ENCODE data around the gene MYL9.
"Not testable (repeated sequence)": the region's sequence is repeated elsewhere in the genome, so short reads cannot be mapped to it uniquely, and the experiment has no call there.

Gene MYL9

GRCh38 chr20:36550790-36551299, 9.5 kb downstream of the MYL9 start:
- no peak for DNase-seq (ENCODE audit: extremely low read depth, low read depth)
- TF ChIP-seq, protein P1, sequence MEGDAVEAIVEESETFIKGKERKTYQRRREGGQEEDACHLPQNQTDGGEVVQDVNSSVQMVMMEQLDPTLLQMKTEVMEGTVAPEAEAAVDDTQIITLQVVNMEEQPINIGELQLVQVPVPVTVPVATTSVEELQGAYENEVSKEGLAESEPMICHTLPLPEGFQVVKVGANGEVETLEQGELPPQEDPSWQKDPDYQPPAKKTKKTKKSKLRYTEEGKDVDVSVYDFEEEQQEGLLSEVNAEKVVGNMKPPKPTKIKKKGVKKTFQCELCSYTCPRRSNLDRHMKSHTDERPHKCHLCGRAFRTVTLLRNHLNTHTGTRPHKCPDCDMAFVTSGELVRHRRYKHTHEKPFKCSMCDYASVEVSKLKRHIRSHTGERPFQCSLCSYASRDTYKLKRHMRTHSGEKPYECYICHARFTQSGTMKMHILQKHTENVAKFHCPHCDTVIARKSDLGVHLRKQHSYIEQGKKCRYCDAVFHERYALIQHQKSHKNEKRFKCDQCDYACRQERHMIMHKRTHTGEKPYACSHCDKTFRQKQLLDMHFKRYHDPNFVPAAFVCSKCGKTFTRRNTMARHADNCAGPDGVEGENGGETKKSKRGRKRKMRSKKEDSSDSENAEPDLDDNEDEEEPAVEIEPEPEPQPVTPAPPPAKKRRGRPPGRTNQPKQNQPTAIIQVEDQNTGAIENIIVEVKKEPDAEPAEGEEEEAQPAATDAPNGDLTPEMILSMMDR (IDR thresholded peaks at IDR 0.05; ENCODE audit: low read depth, low read length), result no peak

DNA sequence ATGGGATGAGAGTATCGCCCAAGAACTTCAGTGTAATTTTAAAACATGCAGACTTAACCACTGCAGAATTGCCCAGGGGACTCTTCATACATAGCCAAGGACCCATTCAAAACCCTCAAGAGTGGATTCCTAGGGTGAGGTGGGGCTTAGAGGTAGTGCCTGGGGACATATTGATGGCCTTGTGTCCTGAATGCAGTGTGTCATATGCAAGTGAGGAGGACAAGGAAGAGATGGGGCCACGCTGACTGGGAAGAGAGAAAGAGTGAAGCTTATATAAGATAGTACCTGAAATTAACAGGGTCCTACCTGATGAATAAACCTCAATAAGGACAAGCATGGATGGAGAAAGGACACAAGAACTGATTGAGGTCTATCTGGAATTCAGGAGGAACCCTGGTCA, 13.9 kb downstream of the MYL9 start:
- no peak for DNase-seq (ENCODE audit: extremely low read depth, low read depth)
- TF ChIP-seq, protein P1 (IDR thresholded peaks at IDR 0.05; ENCODE audit: low read depth, low read length), result no peak

DNA sequence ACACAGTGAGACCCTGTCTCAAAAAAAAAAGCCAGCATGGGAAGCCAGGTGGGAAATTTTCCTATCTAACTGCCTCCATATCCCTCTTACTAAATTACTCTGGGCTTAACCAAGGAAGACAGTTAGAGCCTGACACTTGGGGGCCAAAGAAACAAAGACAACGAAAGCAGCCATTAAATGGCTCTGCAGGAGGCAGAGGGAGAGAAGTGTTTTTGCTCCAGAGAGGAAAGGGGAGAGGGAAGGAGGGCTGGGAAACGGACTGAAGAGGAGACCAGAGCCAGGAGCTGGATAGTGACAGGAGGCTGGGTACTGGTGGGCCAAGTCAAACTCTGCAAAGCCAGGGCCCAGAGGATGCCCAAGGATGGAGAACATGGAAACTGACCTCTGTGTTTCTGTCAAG, 21.4 kb downstream of the MYL9 start:
- TF ChIP-seq, protein P1 (IDR thresholded peaks at IDR 0.05; ENCODE audit: low read depth, low read length), result no peak
- no peak for DNase-seq (ENCODE audit: extremely low read depth, low read depth)

GRCh38 chr20:36563374-36563773, 22.1 kb downstream of the MYL9 start:
- DNase-seq (ENCODE audit: extremely low read depth, low read depth), result no peak
- TF ChIP-seq, protein P1 (IDR thresholded peaks at IDR 0.05; ENCODE audit: low read depth, low read length), result no peak

DNA sequence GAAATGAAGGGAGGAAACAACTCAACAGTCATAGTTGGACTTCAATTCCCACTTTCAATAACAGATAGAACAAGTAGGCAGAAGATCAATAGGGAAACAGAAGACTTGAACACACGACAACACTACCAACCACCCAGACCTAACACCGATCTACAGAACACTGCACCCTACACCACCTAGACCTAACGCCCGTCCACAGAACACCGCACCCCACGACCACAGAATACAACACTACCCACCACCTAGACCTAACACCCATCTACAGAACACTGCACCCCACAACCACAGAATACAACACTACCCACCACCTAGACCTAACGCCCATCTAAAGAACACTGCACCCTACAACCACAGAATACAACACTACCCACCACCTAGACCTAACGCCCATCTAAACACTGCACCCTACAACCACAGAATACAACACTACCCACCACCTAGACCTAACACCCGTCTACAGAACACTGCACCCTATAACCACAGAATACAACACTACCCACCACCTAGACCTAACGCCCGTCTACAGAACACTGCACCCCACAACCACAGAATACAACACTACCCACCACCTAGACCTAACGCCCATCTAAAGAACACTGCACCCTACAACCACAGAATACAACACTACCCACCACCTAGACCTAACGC, 22.9 kb downstream of the MYL9 start:
- DNase-seq (ENCODE audit: extremely low read depth, low read depth), result not testable (repeated sequence)

DNA sequence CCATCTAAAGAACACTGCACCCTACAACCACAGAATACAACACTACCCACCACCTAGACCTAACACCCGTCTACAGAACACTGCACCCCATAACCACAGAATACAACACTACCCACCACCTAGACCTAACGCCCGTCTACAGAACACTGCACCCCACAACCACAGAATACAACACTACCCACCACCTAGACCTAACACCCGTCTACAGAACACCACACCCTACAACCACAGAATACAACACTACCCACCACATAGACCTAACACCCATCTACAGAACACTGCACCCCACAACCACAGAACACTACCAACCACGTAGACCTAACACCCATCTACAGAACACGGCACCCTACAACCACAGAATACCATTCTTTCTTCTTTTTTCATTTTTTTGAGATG, 23.4 kb downstream of the MYL9 start:
- not testable (repeated sequence) for DNase-seq (ENCODE audit: extremely low read depth, low read depth)

DNA sequence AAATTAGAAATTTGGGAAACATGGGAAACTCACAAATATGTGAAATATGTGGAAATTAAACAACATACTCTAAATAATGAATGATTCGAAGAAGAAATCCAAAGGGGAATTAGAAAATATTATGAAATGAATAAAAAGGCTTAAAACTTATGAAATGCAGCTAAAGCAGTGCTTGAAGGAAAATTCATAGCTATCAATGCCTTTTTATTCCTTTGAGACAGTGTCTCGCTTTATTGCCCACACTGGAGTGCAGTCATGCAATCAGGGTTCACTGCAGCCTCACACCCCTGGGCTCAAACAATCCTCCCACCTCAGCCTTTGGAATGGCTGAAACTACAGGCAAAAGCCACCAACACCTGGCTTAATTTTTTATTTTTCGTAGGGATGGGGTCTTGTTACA, 24.2 kb downstream of the MYL9 start:
- DNase-seq (ENCODE audit: extremely low read depth, low read depth), result no peak
- TF ChIP-seq, protein P1 (IDR thresholded peaks at IDR 0.05; ENCODE audit: low read depth, low read length), result no peak

GRCh38 chr20:36569847-36570429, 28.6 kb downstream of the MYL9 start:
- DNase-seq (ENCODE audit: extremely low read depth, low read depth), result no peak
- TF ChIP-seq, protein P1 (IDR thresholded peaks at IDR 0.05; ENCODE audit: low read depth, low read length), result no peak; the same call in 1 of the 2 replicates
